Measurements from ENCODE around the gene SIX3.
A peak's percentile ranks its signal among the peaks of the same experiment; 100 is the strongest.

Gene SIX3

GRCh38 chr2:44939106-44940048 is 2.1 kb upstream of the SIX3 start:
- TF ChIP-seq EGR1 (IDR thresholded peaks at IDR 0.05) (0 out of 2 replicates have a peak, but pooled peaks have one; percentile 32), USF1 (IDR thresholded peaks at IDR 0.05) (no peak)

GRCh38 chr2:44940049-44940494 is 1.4 kb upstream of the SIX3 start:
- TF ChIP-seq EGR1 (IDR thresholded peaks at IDR 0.05) (no peak), TCF12 (IDR thresholded peaks at IDR 0.05; ENCODE audit: low read depth) (no peak), ZBTB7A (IDR thresholded peaks at IDR 0.05; ENCODE audit: low read depth) (no peak), TAF1 (IDR thresholded peaks at IDR 0.05; ENCODE audit: low read depth) (no peak), MAX (IDR thresholded peaks at IDR 0.05) (no peak), CEBPB (IDR thresholded peaks at IDR 0.05) (no peak), REST (IDR thresholded peaks at IDR 0.05; ENCODE audit: low read depth) (no peak), EP300 (IDR thresholded peaks at IDR 0.05; ENCODE audit: borderline replicate concordance) (no peak), YY1 (IDR thresholded peaks at IDR 0.05; ENCODE audit: low read depth) (no peak), TEAD4 (IDR thresholded peaks at IDR 0.05) (no peak), NFIC (IDR thresholded peaks at IDR 0.05) (no peak), CREB1 (IDR thresholded peaks at IDR 0.05; ENCODE audit: low read depth) (no peak), FOXM1 (IDR thresholded peaks at IDR 0.05; ENCODE audit: borderline replicate concordance, low read depth) (no peak), RAD21 (IDR thresholded peaks at IDR 0.05; ENCODE audit: low read depth) (no peak), USF1 (IDR thresholded peaks at IDR 0.05) (no peak)

GRCh38 chr2:44940732-44941464 is 604 bp upstream of the SIX3 start:
- no peak for TF ChIP-seq TCF12 (IDR thresholded peaks at IDR 0.05; ENCODE audit: low read depth)
- TF ChIP-seq ZBTB7A (IDR thresholded peaks at IDR 0.05; ENCODE audit: low read depth) = no peak
- no peak for TF ChIP-seq EGR1 (IDR thresholded peaks at IDR 0.05)
- no peak for TF ChIP-seq YY1 (IDR thresholded peaks at IDR 0.05; ENCODE audit: low read depth)
- no peak for TF ChIP-seq EP300 (IDR thresholded peaks at IDR 0.05; ENCODE audit: borderline replicate concordance)
- TF ChIP-seq USF1 (IDR thresholded peaks at IDR 0.05) = no peak
- TF ChIP-seq FOXM1 (IDR thresholded peaks at IDR 0.05; ENCODE audit: borderline replicate concordance, low read depth) = no peak
- no peak for TF ChIP-seq RAD21 (IDR thresholded peaks at IDR 0.05; ENCODE audit: low read depth)
- TF ChIP-seq REST (IDR thresholded peaks at IDR 0.05; ENCODE audit: low read depth) = no peak
- no peak for TF ChIP-seq CEBPB (IDR thresholded peaks at IDR 0.05)
- no peak for TF ChIP-seq CREB1 (IDR thresholded peaks at IDR 0.05; ENCODE audit: low read depth)

- TF ChIP-seq MAX (IDR thresholded peaks at IDR 0.05) (no peak), EP300 (IDR thresholded peaks at IDR 0.05; ENCODE audit: borderline replicate concordance) (no peak), CEBPB (IDR thresholded peaks at IDR 0.05) (no peak), TEAD4 (IDR thresholded peaks at IDR 0.05) (no peak), TAF1 (IDR thresholded peaks at IDR 0.05; ENCODE audit: low read depth) (no peak), TCF12 (IDR thresholded peaks at IDR 0.05; ENCODE audit: low read depth) (no peak)
Measured at GRCh38 chr2:44942304-44943030, 965 bp downstream of the SIX3 start.
